GM19043 (cell line): ENCODE measurements around the gene PDE4DIP.
"Not testable (repeated sequence)": the region's sequence is repeated elsewhere in the genome, so short reads cannot be mapped to it uniquely, and the experiment has no call there.

Experiments used
- ATAC-seq: cut with Tn5 transposase; IDR thresholded peaks from one replicate; pipeline ENCODE4 v1.9.1; 2021; ENCODE audit warnings: low read depth; ENCODE audit not compliant: unreplicated experiment

The PDE4DIP gene

DNA sequence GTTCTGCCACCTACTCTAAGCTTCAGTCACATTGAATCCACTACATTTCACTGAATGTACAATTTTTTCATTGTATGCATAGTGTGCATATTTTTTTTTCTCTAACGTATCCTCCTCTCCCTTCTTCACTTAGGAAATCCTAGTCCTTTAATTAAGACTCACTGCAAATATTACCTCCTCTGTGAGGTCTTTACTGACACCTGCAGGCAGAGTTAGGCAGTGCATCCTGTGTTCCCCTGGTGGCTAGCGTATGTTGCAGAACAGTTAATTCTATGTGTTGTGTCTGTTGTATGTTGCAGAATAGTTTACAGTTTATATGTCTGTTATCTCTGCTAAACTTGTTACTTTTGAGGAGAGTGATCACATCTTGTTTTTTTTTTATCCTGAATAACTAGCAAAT lies 121.9 kb downstream of the PDE4DIP start:
- ATAC-seq: not testable (repeated sequence)

DNA sequence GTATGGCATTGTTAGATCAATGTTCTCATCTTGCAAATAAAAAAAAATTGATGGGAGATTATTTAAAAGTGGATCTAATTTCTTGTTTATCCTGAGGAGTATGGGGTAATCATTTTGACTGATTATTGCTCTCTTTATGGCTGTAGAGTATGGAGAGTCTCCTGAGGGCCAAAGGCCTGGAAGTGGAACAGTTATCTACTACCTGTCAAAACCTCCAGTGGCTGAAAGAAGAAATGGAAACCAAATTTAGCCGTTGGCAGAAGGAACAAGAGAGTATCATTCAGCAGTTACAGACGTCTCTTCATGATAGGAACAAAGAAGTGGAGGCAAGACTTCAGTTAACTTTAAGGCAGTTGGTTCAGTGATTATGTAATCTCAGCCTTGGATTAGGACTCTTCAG lies 123.4 kb downstream of the PDE4DIP start:
- ATAC-seq: not testable (repeated sequence)

DNA sequence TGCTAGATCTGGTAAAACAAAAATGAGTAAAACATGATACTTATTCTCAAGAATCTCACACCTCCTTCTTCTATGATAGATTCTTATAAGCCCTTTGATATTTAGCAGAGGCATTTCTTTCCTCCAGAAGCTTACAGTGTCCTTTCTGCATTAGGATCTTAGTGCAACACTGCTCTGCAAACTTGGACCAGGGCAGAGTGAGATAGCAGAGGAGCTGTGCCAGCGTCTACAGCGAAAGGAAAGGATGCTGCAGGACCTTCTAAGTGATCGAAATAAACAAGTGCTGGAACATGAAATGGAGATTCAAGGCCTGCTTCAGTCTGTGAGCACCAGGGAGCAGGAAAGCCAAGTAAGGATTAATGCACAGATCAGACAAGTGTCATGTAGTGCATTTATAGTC lies 124.5 kb downstream of the PDE4DIP start:
- not testable (repeated sequence) for ATAC-seq

DNA sequence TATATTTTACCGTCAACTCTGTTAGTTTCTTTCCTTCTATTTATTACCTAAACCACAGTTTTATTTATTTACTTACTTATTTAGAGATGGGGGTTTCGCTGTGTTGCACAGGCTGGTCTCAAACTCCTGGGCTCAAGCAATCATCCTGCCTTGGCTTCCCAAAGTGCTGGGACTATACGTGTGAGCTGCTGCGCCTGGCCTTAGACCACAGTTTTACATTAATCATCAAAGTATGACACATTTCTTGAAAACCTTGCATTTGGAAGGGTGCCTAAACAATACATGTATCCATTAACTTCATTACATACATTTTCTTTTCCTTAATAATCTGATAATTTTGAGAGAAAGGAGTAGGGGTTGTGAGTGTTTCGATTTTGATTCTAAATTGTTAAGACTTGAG lies 124.9 kb downstream of the PDE4DIP start:
- not testable (repeated sequence) for ATAC-seq

DNA sequence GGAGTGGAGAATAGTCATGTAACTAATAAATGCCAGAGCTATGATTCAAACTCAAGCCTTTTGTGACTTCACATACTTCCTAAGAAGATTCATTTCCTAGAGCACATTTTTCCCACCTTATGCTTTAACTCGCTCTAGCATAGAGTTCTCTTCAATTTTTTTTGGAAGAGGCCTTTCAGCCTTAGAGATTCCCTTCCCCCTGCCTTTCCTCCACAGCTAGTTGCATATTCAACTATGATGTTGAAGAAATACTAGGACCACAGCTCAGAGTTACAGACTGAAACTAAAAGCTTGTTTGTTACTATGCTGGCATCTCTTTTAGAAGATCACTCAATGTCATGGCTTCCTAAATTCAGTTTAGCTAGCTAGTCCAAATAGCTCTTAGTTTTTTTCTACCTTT lies 131.2 kb downstream of the PDE4DIP start:
- ATAC-seq: not testable (repeated sequence)

DNA sequence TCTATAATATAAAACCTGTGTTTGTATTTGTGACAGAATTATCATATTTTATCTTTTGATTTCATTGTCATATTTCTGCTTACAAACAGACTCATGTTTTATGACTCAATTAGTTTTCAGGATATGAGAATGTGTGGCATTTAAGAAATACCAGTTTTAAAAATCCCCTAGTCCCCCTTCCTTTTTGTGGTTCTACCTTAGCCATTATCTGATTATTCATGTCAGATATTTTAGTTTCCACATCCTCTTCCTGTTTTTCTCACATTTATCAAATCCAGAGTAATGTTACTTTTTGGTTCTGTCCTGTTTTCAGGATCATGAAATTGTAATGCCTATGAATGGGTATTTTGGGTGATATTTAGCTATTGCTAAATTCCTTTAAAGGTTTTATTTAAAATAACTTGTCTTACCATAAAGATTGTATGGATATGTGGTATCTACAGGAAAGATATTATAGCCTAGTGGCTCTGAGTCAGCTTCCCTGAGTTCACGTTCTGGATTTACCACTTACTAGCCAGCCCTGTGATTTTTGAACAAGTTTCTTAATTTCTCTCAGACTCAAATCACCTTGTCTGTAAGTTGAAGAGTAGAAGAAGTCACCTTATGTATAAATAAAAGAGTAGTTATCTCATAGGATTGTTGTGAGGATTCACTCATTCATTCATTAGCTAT lies 131.8 kb downstream of the PDE4DIP start:
- not testable (repeated sequence) for ATAC-seq

DNA sequence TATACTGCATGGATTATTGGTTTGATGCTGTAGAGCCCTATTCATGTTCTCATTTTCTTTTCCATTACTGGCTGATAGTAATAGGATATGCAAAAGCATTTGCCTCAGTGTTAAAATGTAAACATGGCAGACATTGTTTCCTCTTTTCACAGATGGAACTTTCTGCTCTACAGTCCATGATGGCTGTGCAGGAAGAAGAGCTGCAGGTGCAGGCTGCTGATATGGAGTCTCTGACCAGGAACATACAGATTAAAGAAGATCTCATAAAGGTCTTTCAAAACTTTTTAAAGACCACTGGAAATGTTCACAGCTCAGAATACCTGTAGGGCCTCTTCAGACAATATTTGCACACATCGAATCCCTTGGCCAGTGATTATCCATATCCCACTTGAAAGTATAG lies 133.6 kb downstream of the PDE4DIP start:
- not testable (repeated sequence) for ATAC-seq

DNA sequence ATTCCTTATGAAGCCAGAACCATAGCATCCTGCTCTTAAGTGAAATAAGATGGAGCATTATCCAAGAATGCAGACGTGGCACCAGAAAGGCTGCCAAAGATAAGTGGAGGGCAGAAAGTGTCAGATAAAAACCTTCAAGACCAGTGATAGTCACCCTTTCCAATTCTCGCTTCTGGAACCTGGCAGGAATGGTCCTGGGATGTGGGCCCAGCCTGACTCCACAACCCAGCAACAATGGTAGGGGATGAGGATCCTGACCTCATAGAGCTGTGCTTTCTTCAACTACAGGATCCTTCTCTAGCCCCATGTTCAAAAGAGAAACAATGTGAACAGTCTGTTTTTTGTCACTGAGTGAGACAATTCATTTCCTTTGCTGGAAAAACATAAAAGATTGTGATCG lies 145.2 kb downstream of the PDE4DIP start:
- not testable (repeated sequence) for ATAC-seq

DNA sequence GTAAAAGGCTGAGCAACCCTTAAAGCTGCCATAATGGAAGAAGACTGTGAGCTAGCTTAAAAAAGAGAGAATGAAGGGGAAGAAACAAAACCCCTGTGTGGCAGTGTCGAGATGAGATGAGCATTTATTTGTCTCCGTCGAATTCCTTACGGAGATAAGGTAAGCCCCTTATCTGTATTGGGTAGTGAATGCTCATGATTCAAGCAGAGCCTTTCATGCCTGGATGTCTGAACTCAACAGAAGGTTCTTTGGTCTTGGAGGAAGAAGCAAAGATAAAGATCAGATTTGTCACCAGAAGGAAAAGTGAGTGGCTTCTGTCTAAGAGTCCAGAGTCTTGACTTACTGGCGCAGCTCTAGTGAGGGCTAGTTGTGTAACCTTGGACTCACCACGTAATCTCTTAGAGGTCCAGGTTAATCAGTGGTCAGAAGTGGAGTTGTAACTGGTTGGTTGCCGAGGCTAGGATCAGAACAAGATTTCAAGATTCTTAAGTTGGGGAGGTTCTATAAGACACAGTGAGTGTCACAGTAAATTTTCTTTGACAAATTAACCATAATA lies 146.1 kb downstream of the PDE4DIP start:
- not testable (repeated sequence) for ATAC-seq

DNA sequence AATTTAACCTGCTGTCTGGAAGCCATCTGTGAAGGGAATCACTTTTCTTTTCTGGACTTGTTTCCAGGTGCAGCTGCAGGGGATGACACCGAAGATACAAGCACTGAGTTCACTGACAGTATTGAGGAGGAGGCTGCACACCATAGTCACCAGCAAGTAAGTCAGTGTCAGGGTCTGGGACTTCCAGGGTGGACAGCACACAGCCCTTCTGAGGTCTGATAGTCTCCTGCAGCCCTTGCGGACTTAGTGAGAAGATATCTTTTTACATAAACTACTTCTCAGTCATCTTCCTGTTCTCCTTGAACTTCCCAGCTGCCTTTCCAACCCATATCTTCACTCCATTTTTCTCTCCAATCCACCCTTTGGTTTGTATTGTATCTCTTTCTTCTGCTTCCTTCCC lies 147.6 kb downstream of the PDE4DIP start:
- ATAC-seq: not testable (repeated sequence)

DNA sequence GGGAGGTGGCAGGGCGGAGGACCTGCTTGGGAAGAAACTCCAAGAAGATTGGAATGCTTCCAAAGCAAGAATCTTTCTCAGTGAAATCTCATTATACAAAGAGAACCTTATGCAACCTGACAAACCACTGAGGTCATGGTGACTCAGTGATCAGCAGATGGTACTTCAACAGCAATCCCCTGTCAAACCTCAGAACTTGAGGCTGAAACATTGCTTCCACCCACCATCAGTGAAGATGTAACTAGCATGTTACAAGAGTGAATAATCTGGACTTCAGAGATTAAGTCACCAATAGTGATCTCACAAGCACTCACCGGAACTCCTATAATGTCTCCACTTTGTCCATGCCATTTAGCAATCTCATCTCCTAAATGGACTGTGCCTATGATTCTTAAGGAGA lies 148.1 kb downstream of the PDE4DIP start:
- ATAC-seq: not testable (repeated sequence)

DNA sequence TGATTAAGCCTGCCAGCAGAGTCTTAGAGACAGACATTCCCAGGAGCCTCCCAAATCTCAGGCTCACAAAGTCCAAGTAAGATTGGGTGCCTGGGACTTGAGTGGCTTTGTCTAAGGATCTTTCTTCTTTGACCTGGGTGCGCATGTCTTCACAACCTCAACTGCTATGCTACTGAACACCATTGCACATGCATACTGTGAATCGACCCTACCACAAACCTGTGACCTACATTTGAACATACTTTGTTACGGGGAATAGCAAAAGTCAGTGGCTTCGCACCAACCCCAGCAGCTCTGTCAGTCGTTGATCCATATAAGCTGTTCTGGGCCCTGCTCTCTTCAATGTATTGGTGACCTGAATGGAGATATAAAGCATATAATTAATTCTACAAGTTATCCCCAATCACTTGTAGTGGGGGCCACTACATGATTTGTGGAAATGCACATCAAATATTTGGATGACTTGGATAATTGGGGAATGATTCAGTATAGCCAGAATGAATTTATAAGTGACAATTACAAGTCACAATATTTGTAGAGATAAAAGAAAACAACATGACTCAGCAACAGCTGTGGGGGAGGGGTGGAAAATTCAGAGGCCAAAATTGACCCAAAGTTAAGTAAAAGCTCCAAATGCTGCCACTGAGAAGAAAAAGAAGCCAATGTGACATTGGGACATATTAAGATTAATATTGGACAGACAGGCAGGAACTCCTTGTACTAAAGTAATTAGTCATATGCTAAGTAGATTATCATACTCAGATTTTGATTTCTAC lies 152.4 kb downstream of the PDE4DIP start:
- ATAC-seq: not testable (repeated sequence)

DNA sequence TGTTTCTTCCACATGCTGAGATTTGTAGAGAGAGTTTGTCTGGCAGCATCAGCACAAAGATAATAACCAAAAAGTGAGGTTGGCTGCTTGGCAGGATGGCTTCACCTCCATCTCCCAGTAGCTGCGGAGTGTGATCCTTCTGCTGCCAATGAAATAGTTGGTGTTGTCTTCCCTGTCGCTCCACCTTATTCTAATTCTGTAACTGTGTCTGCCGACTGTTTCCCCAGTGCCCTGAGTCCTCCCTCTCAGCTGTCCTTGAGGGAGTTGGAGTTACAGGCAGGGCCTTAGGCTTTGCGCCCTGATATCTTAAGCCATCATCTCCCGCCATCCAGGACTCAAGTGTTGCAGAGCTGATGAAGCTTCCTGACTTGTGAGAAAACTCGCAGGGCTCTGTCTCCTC lies 153.2 kb downstream of the PDE4DIP start:
- not testable (repeated sequence) for ATAC-seq

DNA sequence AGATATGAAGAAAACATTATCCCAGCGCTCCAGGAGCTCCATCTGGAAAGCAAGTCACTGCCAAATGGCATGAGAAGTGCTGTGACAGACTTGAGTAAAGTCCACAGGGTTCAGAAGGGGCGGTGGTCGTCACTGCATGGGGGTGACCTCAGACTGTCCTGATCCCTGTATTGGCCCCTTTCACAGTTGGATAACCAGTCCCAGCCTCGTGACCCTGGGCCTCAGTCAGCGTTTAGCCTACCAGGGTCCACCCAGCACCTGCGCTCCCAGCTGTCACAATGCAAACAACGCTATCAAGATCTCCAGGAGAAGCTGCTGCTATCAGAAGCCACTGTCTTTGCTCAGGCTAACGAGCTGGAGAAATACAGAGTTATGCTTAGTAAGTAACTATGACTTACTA lies 158.4 kb downstream of the PDE4DIP start:
- not testable (repeated sequence) for ATAC-seq

DNA sequence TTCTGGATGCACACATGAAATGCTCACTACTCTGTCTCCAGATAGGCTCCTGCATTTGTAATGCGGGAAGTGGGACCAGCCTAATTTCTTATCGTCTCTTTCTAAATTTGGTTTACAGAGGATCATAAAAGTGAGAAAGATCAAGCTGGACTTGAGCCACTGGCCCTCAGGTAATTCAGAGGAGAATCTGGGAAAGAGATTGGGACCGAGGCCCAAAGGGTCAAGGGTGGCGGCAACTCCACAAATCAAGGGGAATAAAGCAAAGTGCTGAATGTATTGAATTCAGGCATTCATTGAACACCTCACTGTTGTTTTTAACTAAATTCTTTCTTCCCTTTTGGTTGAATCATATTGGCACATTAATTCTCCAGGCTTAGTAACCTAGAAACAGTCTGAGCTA lies 164.1 kb downstream of the PDE4DIP start:
- ATAC-seq: not testable (repeated sequence)

DNA sequence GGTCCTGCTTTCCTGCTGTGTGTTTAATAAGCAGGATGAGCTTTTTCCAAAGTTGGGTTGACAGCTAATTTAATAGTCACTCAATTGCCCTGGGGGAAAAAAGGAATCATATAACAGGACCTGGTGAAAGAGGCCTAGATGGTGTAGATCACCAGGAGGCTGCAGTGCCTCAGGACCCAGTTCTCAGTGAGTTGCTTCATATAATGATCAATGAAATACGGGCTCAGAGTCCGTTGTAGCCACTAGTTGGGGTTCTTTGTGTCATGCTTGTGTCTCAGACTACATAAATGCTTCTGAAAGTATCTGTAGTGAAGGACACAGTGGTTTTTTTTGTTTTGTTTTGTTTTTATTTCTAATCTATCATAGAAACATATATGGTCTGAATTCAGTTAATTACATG lies 164.5 kb downstream of the PDE4DIP start:
- not testable (repeated sequence) for ATAC-seq

DNA sequence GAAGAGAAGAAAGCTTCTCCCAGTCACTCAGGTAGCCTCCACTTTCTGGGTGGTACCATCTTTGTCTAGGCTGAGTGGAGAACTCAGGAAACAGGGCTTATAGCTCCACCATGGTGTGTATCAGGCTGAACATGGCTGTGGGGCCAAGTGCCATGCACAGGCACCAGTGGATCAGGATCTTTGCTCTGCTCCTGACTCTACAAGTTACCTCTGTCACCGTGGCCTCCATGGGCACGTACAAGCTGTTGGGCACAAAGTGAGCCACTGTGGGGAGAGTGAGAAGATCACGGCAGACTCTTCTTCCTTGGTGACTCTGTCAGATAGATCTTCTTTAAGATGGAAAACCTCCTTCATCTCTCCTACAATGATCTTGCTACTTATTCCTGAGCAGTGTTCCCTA lies 165.5 kb downstream of the PDE4DIP start:
- not testable (repeated sequence) for ATAC-seq

DNA sequence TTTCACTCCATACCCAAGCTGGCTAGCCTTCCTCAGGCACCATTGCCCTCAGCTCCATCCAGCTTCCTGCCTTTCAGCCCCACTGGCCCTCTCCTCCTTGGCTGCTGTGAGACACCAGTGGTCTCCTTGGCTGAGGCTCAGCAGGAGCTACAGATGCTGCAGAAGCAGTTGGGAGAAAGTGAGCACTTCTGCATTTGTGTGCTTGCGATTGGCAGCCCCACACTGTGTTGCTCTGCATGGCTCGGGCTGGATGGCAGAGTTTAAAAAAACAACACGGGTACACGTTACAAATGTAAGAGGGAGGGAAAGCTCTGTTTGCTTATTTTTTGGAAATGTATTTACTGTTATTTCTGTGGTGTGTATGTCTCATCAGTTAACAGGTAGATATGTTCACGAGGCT lies 168.4 kb downstream of the PDE4DIP start:
- ATAC-seq: not testable (repeated sequence)

DNA sequence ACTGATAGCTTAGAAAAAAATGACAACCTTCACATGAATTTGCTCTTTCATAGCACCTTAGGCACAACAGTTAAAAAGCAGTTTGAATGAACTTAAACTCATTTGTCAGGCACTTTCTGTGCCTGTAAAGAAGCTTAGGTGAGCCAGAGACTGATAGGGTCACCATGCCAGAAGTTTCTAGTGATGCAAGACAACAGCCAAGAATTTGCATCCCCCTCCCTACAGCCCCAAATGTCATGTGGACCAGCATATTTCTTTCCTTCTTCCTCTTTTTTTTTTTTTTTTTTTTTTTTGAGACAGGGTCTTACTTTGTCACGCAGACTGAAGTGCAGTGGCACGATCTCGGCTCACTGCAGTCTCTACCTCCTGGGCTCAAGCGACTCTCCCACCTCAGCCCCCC lies 169.3 kb downstream of the PDE4DIP start:
- ATAC-seq: not testable (repeated sequence)

DNA sequence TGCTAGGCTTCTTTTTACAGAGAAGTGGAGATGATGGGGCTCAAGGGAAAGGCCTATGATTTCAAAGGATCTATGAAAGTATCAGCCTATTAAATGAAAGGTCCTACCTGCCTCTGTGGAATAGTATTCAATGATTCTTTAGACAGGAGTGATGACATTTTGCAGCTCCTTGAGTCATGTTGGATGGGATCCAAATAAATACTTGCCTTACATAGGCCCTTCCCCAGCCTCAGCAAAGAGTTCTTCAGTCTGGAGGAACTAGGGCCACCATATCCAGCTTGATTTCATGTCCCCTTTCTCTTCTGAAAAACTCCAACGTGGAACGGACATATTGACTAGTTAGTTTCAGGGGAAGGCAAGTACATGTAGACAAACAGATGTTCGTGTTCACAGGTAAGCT lies 171.3 kb downstream of the PDE4DIP start:
- not testable (repeated sequence) for ATAC-seq

DNA sequence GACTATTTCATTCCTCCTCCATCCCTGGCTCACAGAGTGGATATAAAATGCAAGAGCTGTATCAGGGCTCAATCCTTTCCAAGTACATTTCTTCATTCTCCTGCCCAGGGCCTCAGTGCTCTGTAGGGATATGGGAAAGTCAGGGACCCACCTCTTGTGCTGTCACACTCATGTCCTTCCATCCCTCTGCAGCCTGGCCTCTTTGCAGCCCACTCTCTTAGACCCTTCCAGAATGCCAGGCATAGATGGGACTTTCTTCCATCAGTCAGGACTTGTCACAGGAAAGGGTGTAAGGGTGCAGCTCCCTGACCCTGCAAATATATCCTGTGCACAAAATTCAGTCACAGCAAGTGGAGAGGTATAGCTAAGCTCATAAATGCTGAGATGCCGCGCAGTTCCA lies 172.4 kb downstream of the PDE4DIP start:
- ATAC-seq: not testable (repeated sequence)

DNA sequence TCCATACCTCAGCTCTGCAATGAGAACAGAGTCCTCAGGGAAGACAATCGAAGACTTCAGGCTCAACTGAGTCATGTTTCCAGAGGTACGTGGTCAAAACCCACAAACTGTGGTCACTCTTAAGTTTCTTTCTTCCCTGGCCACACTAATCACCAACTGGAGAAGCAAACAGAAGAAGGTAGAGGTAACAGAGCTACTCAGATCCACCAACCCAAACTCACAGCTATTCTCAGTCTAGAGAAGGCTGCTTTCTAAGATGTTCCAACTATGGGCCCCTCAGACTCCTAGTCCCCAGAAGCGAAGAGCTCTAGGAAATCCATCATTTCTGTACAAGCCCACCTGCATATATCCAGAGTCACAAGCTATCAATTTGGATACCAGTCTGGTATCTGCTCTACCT lies 174.3 kb downstream of the PDE4DIP start:
- ATAC-seq: not testable (repeated sequence)
